Peyer's patch (tissue), 4 donors: Measurements from ENCODE around the gene ULK3. TPM values are rescaled to one million over a fixed set of nuclear protein-coding genes. Genes with fewer than 3 reads are reported as not detected.

Experiments used
- DNase-seq, 3 donors: peaks; one replicate each; pipeline ENCODE4 v3.0.0-alpha.2; 2017 to 2019
- H3K27ac ChIP-seq, 4 donors: fragments of 200-600 bp; sonication (generic); one replicate each; pipeline ENCODE4 v1.5.1; 2016 to 2019
- H3K27me3 ChIP-seq, 2 donors: fragments of 200-600 bp; sonication (generic); one replicate each; pipeline ENCODE4 v1.5.1; 2019
- H3K36me3 ChIP-seq, 3 donors: fragments of 200-600 bp; sonication (generic); one replicate each; pipeline ENCODE4 v1.5.1; 2016 to 2019
- H3K4me1 ChIP-seq, 4 donors: fragments of 200-600 bp; sonication (generic); one replicate each; pipeline ENCODE4 v1.5.1; 2016 to 2019
- H3K4me3 ChIP-seq, 4 donors: fragments of 200-600 bp; sonication (generic); 1 replicate in 3 of 4; 2 replicates in 1 of 4; pipeline ENCODE4 v1.5.1; 2016 to 2019; ENCODE audit warnings: mild to moderate bottlenecking in 1 of 4
- H3K9me3 ChIP-seq, 4 donors: fragments of 200-600 bp; sonication (generic); one replicate each; pipeline ENCODE4 v1.5.1; 2016 to 2019; ENCODE audit warnings: mild to moderate bottlenecking in 1 of 4
- POLR2A ChIP-seq, 2 donors: fragments of 450-650 bp; IDR thresholded peaks; one replicate each; pipeline ENCODE4 v1.5.1; 2017; ENCODE audit warnings: antibody characterized with exemption in 2 of 2, mild to moderate bottlenecking in 2 of 2, moderate library complexity in 2 of 2
- total RNA-seq, 4 donors: library from RNA; depleted of rRNA; stranded (reverse); fragments of >200 nt; gene quantifications; one replicate each; pipeline ENCODE4 v1.1.0, GENCODE V29; 2016
- TF ChIP-seq, protein P1 (sequence below), 6 experiments: fragments of 450-650 bp in 4 of 6; fragments of 200-600 bp in 2 of 6; sonication (generic) in 1 of 6; IDR thresholded peaks; one replicate each; pipeline ENCODE4 v1.5.1; 2017 to 2019; ENCODE audit warnings: antibody characterized with exemption in 6 of 6, mild to moderate bottlenecking in 3 of 6, moderate library complexity in 1 of 6

The ULK3 gene
- total RNA-seq, 4 donors from 2014 or later = 194 to 508 (median 288) TPM

DNA sequence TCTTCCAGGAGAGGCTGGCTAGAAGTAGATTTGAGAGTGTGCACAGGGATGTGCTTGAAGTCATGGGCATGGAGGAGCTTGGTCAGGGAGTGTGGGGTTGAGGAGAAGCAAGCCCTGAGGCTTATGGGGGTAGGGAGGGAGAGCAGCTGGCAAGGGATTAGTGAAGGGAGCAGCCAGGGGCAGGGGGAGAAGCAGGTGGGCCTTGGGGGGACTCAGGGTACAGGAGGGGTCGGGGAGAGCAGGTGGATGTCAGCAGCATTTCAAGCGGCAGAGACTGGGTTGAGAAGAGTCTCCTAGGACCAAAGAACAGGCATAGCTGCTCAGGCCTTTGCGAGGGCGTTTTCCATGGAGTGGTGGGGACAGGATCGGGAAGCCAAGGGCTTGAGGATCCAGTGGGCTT, 33.7 kb downstream of the ULK3 start:
- peaks cover 0 to 13% (median 4%) of the 10 kb centered on the region in 4 donors for H3K4me1 ChIP-seq

DNA sequence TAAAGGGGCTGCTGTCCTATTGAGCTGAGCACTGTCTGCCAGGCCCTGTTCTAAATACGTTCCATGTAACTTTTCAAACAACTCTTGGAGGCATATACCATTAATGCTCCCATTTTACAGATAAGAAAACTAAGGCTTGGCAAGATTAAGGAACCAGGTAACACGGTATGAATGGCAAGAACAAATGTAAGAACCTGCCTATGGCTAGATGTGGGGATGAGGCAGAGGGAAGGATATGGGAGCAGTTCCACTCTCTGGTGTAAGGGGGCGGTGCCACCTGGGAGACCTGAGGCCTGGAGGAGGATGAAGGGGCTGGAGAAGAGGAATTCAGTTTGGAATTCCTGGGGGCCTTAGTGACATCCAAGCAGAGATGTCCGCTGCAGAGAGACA, 34.1 kb downstream of the ULK3 start:
- Histone ChIP-seq H3K36me3 (no peaks in the 10 kb centered on the region), H3K4me1 (peaks cover 0 to 13% (median 4%) of the 10 kb centered on the region in 4 donors), H3K27me3 (no peaks in the 10 kb centered on the region), H3K9me3 (no peaks in the 10 kb centered on the region), H3K4me3 (no peak overlapping the region), H3K27ac (peak overlapping the region in 1 of 4 donors; percentile 56)
- DNase-seq = no peak
- TF ChIP-seq, protein P1, sequence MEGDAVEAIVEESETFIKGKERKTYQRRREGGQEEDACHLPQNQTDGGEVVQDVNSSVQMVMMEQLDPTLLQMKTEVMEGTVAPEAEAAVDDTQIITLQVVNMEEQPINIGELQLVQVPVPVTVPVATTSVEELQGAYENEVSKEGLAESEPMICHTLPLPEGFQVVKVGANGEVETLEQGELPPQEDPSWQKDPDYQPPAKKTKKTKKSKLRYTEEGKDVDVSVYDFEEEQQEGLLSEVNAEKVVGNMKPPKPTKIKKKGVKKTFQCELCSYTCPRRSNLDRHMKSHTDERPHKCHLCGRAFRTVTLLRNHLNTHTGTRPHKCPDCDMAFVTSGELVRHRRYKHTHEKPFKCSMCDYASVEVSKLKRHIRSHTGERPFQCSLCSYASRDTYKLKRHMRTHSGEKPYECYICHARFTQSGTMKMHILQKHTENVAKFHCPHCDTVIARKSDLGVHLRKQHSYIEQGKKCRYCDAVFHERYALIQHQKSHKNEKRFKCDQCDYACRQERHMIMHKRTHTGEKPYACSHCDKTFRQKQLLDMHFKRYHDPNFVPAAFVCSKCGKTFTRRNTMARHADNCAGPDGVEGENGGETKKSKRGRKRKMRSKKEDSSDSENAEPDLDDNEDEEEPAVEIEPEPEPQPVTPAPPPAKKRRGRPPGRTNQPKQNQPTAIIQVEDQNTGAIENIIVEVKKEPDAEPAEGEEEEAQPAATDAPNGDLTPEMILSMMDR (IDR thresholded peaks at IDR 0.05) = peak in 1 of 6 experiments; percentile 9
- no peak for TF ChIP-seq POLR2A (IDR thresholded peaks at IDR 0.05)

More for the DNA sequence above, 33.7 kb downstream of the ULK3 start:
- Histone ChIP-seq H3K36me3 (no peaks in the 10 kb centered on the region), H3K4me3 (no peak overlapping the region), H3K9me3 (no peaks in the 10 kb centered on the region), H3K27me3 (no peaks in the 10 kb centered on the region), H3K27ac (no peak overlapping the region)
- no peak for DNase-seq
- TF ChIP-seq POLR2A (IDR thresholded peaks at IDR 0.05) = no peak
- TF ChIP-seq, protein P1 (IDR thresholded peaks at IDR 0.05) = no peak

DNA sequence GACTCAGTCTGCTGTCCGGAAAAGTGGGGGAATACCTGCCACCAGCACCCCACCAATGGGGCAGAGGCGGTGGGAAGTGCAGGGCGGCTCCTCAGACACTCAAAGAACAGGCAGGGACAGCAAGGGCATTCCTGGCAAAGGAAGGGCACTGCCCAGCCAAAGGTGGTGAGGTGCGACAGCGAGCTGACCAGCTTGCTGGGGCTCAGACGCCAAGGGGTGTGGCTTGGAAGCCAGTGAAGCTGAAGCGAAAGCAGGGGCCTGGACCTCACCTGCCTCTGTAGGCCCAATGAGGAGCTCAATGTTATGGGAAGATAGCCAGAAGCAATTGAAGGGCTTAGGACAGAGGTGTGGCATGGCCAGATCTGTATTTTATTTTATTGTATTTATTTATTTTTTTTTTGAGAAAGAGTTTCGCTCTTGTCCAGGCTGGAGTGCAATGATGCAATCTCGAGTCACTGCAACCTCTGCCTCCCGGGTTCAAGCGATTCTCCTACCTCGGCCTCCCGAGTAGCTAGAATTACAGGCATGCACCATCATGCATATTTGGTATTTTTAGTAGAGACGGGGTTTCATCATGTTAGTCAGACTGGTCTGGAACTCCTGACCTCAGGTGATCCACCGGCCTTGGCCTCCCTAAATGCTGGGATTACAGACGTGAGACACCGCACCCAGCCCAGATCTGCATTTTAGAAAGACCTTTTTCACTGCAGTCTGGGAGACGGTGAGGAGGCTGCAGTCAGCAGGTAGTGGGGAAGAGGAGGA, 34.7 kb downstream of the ULK3 start:
- TF ChIP-seq POLR2A (IDR thresholded peaks at IDR 0.05) = no peak
- Histone ChIP-seq H3K36me3 (peaks cover 0 to 6% (median 0%) of the 10 kb centered on the region in 3 donors), H3K27ac (peak overlapping the region in 2 of 4 donors; percentile 5 to 56), H3K4me1 (peaks cover 0 to 13% (median 4%) of the 10 kb centered on the region in 4 donors), H3K4me3 (no peak overlapping the region), H3K27me3 (no peaks in the 10 kb centered on the region), H3K9me3 (no peaks in the 10 kb centered on the region)
- DNase-seq = peak in 2 of 3 donors; percentile 82 to 83

DNA sequence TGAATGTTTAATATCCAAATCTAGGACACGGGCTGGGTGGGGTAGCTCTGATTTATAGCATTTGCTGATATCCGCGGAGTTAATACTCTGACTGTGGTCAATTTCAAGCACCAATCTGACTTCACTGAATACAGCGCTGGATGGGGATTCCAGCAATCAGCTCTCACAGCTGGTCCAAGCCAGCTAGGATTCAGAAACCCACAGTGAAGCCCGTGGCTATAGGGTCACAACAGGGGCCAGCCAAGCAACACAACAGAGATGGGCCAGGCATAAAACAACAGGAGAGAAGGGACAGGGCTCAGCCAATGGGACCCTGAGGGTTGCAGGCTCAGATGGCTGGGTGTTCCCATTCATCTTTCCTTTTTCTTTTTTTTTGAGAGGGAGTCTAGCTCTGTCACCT, 35.7 kb downstream of the ULK3 start:
- H3K27ac ChIP-seq = peak overlapping the region in 1 of 4 donors; percentile 35

DNA sequence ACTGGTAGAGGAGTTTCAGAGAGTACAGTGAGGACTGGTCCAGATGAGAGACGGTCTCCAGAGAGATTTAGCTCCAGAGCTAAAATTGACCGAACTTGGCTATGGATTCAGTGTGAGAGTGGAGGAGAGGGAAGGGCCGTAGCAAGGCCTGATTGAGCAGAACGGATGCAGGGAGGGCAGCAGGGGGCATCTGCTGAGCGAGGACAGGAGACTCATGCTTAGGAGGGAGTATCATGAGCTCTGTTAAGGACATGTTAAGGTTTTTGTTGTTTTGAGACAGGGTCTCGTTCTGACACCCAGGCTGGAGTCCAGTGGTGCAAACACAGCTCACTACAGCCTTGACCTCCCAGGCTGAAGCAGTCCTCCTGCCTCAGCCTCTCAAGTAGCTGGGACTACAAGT, 38.0 kb downstream of the ULK3 start:
- Histone ChIP-seq H3K36me3 (peaks cover 0 to 35% (median 0%) of the 10 kb centered on the region in 3 donors), H3K27ac (no peak overlapping the region), H3K27me3 (no peaks in the 10 kb centered on the region), H3K4me3 (no peak overlapping the region), H3K9me3 (no peaks in the 10 kb centered on the region), H3K4me1 (peaks cover 0 to 24% (median 12%) of the 10 kb centered on the region in 4 donors)
- no peak for TF ChIP-seq POLR2A (IDR thresholded peaks at IDR 0.05)
- TF ChIP-seq, protein P1 (IDR thresholded peaks at IDR 0.05) = no peak
- no peak for DNase-seq

More for the DNA sequence above, 35.7 kb downstream of the ULK3 start:
- DNase-seq = no peak
- Histone ChIP-seq H3K9me3 (no peaks in the 10 kb centered on the region), H3K27me3 (no peaks in the 10 kb centered on the region), H3K4me1 (peaks cover 0 to 13% (median 4%) of the 10 kb centered on the region in 4 donors), H3K4me3 (no peak overlapping the region), H3K36me3 (peaks cover 0 to 15% (median 0%) of the 10 kb centered on the region in 3 donors)
- TF ChIP-seq, protein P1 (IDR thresholded peaks at IDR 0.05) = no peak
- TF ChIP-seq POLR2A (IDR thresholded peaks at IDR 0.05) = no peak

- Histone ChIP-seq H3K4me3 (no peak overlapping the region), H3K27me3 (no peaks in the 10 kb centered on the region), H3K27ac (no peak overlapping the region), H3K9me3 (no peaks in the 10 kb centered on the region), H3K4me1 (peaks cover 4 to 43% (median 28%) of the 10 kb centered on the region in 4 donors), H3K36me3 (peaks cover 0 to 50% (median 0%) of the 10 kb centered on the region in 3 donors)
- DNase-seq = no peak
- no peak for TF ChIP-seq POLR2A (IDR thresholded peaks at IDR 0.05)
- TF ChIP-seq, protein P1 (IDR thresholded peaks at IDR 0.05) = no peak
These were observed 40.0 kb downstream of the ULK3 start for GRCh38 chr15:74802862-74803447.
